Measurements from ENCODE around the gene PLA2G6. TPM values are rescaled to one million over a fixed set of nuclear protein-coding genes. Genes with fewer than 3 reads are reported as not detected.

The PLA2G6 gene
- total and polyA plus RNA-seq, 2 of the 13 experiments (the other 11 are each of a cell fraction or from before 2014, with no cell fraction given), result 4.8 to 11.5 TPM

DNA sequence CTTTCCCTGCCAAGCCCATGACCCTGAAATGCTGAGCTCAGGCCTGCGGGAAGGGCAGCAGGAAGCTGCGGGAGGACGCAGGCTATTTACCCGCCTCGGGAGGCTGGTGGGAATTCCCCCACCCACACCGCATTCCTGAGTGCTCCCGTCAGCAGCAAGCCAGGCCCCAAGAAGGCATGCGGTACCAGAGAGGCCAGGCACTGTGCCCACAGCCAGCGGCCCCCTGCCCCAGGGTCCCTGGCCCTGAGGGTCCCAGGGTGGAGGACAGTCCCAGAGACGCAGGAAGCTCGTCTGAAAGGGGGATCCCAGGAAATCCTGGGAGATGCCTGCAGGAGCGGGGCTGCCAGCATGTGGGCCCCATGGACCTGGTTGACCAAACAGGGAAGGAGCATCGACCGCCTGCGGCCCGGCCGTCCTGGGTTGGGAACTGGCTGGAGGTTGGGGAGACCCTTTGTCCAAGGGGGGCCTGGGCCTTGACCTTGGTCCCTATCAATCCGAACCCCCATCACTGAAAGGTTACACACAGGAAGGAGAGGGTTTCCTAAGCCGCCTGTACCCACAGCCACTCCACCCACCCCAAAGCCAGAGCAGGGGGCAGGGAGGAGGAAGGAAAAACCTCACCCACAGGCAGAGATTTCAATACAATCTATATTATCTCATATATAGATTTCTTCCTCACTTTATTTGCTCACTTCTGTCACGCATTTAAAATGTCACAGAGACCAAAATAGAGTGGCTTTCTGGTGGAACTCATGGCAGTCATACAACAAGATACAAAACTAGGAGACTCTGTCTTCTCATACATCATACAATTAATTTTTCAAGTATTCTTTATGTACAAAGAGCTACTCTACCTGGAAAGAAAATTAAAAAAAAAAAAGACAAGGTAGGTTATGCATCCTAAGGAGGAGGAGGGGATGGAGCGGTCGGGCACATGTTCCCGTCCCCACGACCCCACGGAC is 37.3 kb upstream of the PLA2G6 start (continued):
- TF ChIP-seq, protein P1, sequence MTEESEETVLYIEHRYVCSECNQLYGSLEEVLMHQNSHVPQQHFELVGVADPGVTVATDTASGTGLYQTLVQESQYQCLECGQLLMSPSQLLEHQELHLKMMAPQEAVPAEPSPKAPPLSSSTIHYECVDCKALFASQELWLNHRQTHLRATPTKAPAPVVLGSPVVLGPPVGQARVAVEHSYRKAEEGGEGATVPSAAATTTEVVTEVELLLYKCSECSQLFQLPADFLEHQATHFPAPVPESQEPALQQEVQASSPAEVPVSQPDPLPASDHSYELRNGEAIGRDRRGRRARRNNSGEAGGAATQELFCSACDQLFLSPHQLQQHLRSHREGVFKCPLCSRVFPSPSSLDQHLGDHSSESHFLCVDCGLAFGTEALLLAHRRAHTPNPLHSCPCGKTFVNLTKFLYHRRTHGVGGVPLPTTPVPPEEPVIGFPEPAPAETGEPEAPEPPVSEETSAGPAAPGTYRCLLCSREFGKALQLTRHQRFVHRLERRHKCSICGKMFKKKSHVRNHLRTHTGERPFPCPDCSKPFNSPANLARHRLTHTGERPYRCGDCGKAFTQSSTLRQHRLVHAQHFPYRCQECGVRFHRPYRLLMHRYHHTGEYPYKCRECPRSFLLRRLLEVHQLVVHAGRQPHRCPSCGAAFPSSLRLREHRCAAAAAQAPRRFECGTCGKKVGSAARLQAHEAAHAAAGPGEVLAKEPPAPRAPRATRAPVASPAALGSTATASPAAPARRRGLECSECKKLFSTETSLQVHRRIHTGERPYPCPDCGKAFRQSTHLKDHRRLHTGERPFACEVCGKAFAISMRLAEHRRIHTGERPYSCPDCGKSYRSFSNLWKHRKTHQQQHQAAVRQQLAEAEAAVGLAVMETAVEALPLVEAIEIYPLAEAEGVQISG (CRISPR knock-in tag; IDR thresholded peaks at IDR 0.05), result peak; percentile 47
- TF ChIP-seq, protein P2, sequence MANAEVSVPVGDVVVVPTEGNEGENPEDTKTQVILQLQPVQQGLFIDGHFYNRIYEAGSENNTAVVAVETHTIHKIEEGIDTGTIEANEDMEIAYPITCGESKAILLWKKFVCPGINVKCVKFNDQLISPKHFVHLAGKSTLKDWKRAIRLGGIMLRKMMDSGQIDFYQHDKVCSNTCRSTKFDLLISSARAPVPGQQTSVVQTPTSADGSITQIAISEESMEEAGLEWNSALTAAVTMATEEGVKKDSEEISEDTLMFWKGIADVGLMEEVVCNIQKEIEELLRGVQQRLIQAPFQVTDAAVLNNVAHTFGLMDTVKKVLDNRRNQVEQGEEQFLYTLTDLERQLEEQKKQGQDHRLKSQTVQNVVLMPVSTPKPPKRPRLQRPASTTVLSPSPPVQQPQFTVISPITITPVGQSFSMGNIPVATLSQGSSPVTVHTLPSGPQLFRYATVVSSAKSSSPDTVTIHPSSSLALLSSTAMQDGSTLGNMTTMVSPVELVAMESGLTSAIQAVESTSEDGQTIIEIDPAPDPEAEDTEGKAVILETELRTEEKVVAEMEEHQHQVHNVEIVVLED (CRISPR knock-in tag; IDR thresholded peaks at IDR 0.05; ENCODE audit: borderline replicate concordance), result peak; percentile 48; the same call in 1 of the 2 replicates
- TF ChIP-seq FOXA3 (CRISPR knock-in tag; IDR thresholded peaks at IDR 0.05), result peak; percentile 80
- TF ChIP-seq ZNF343 (CRISPR knock-in tag; IDR thresholded peaks at IDR 0.05), result no peak
- TF ChIP-seq ZNF772 (CRISPR knock-in tag; IDR thresholded peaks at IDR 0.05), result peak; percentile 75; the same call in 1 of the 2 replicates
- TF ChIP-seq PHF21A (CRISPR knock-in tag; IDR thresholded peaks at IDR 0.05), result no peak
- TF ChIP-seq ZNF503 (CRISPR knock-in tag; IDR thresholded peaks at IDR 0.05), result peak; percentile 31; the same call in 1 of the 2 replicates
- 0 out of 2 replicates have a peak, but pooled peaks have one; percentile 22 for TF ChIP-seq ZNF224 (CRISPR knock-in tag; IDR thresholded peaks at IDR 0.05)
- TF ChIP-seq MLX (CRISPR knock-in tag; IDR thresholded peaks at IDR 0.05), result no peak
- TF ChIP-seq, protein P3, sequence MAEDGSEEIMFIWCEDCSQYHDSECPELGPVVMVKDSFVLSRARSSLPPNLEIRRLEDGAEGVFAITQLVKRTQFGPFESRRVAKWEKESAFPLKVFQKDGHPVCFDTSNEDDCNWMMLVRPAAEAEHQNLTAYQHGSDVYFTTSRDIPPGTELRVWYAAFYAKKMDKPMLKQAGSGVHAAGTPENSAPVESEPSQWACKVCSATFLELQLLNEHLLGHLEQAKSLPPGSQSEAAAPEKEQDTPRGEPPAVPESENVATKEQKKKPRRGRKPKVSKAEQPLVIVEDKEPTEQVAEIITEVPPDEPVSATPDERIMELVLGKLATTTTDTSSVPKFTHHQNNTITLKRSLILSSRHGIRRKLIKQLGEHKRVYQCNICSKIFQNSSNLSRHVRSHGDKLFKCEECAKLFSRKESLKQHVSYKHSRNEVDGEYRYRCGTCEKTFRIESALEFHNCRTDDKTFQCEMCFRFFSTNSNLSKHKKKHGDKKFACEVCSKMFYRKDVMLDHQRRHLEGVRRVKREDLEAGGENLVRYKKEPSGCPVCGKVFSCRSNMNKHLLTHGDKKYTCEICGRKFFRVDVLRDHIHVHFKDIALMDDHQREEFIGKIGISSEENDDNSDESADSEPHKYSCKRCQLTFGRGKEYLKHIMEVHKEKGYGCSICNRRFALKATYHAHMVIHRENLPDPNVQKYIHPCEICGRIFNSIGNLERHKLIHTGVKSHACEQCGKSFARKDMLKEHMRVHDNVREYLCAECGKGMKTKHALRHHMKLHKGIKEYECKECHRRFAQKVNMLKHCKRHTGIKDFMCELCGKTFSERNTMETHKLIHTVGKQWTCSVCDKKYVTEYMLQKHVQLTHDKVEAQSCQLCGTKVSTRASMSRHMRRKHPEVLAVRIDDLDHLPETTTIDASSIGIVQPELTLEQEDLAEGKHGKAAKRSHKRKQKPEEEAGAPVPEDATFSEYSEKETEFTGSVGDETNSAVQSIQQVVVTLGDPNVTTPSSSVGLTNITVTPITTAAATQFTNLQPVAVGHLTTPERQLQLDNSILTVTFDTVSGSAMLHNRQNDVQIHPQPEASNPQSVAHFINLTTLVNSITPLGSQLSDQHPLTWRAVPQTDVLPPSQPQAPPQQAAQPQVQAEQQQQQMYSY (CRISPR knock-in tag; IDR thresholded peaks at IDR 0.05), result 0 out of 2 replicates have a peak, but pooled peaks have one; percentile 61
- TF ChIP-seq ZBTB37 (CRISPR knock-in tag; IDR thresholded peaks at IDR 0.05), result no peak
